Fibroblast of pulmonary artery (primary cell): ENCODE measurements around the gene MRPL10.
A peak's percentile ranks its signal among the peaks of the same experiment; 100 is the strongest.

Experiments used
- DNase-seq: peaks from one replicate; pipeline ENCODE4 v3.0.0-alpha.2; 2010; ENCODE audit warnings: low read depth
- H3K4me3 ChIP-seq: replicated peaks from 2 replicates; pipeline ENCODE4 v1.5.1; 2011; ENCODE audit warnings: low read depth, mild to moderate bottlenecking, control low read depth, low read length, moderate library complexity
- TF ChIP-seq, protein P1 (sequence below): IDR thresholded peaks from 2 replicates; pipeline ENCODE4 v1.5.1; 2011; ENCODE audit warnings: mild to moderate bottlenecking, control low read depth, low read length, inconsistent platforms; ENCODE audit errors: missing control alignments

MRPL10 gene

GRCh38 chr17:47844814-47845715 lies 13.7 kb upstream of the MRPL10 start:
- peak; percentile 41 for DNase-seq
- no peak overlapping the region for H3K4me3 ChIP-seq

GRCh38 chr17:47844227-47844626 lies 12.9 kb upstream of the MRPL10 start:
- TF ChIP-seq, protein P1, sequence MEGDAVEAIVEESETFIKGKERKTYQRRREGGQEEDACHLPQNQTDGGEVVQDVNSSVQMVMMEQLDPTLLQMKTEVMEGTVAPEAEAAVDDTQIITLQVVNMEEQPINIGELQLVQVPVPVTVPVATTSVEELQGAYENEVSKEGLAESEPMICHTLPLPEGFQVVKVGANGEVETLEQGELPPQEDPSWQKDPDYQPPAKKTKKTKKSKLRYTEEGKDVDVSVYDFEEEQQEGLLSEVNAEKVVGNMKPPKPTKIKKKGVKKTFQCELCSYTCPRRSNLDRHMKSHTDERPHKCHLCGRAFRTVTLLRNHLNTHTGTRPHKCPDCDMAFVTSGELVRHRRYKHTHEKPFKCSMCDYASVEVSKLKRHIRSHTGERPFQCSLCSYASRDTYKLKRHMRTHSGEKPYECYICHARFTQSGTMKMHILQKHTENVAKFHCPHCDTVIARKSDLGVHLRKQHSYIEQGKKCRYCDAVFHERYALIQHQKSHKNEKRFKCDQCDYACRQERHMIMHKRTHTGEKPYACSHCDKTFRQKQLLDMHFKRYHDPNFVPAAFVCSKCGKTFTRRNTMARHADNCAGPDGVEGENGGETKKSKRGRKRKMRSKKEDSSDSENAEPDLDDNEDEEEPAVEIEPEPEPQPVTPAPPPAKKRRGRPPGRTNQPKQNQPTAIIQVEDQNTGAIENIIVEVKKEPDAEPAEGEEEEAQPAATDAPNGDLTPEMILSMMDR = no peak
- DNase-seq = peak; percentile 31

More at GRCh38 chr17:47844814-47845715, 13.7 kb upstream of the MRPL10 start:
- TF ChIP-seq, protein P1 = peak; percentile 42

GRCh38 chr17:47843391-47843730 lies 12.0 kb upstream of the MRPL10 start:
- TF ChIP-seq, protein P1 = no peak
- no peak for DNase-seq
- no peak overlapping the region for H3K4me3 ChIP-seq

More at GRCh38 chr17:47844227-47844626, 12.9 kb upstream of the MRPL10 start:
- no peak overlapping the region for H3K4me3 ChIP-seq

DNA sequence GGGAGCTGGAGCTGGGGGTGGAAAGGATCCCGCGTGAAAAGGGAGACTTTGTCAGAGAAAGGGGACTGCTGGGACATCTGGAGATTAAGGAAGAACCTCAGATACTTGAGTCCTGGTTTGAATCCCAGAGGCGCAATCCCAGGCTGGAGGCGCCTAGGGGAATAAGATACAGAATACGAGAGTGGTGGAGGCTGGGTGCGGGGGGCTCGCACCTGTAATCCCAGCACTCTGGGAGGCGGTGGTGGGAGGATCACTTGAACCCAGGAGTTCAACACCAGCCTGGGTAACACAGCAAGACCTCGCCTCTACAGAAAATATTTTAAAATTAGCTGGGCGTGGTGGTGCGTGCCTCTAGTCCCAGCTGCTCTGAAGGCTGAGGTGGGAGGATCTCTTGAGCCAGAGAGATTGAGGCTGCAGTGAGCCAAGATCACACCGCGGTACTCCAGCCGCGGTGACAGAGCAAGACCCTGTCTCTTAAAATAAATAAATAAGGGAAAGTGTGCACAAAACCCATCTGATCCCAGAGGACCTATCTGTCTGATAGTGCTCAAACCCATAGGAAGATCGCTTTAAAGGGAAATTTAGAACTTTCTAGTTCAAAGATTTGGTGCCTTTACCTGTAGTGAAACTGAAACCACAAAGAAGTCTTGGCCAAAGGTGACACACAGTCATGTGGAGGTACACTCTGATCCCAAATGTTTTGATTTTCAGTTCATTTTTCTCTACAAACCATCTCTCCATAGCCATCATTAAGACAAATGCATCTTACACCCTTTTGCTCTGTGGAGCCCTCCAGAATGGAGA lies 10.3 kb upstream of the MRPL10 start:
- TF ChIP-seq, protein P1 = no peak
- peak overlapping the region; percentile 92 for H3K4me3 ChIP-seq
- DNase-seq = no peak

DNA sequence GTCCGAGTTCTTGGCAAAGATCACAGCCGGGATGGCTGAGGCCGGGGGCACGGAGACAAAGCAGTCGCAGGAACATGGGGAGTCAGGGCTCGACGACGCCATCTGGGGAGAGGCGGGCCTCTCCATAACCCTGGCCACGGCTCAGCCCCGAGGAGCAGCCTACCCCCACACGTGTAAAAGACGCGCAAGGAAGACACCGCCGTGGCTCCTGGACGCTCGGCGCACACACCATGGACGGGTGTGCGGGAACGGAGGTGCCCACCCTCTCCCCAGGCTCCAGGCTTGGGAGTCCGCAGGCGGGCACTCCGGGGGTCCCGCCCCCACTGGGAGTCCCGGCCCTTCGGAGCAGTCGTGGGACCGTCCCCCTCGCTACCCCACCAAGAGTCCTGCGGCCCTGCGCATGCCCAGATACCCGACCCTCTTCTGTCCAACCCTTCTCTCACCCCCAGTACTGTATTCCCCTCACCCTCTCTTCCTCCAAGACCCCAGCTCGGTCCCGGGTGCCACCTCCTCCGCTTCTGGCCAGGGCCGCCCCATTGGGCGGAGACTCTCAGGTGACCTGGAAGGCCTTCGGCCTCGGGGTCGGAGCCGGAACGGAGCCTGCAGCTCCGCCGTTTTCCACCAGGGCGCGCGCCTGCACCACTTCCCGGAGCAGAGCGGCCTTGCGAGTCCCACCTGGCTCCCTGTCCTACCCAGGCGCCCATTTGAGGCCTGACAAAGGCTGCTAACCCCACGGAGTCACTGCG lies 9.6 kb upstream of the MRPL10 start, which contains the start of gene SCRN2:
Gene SCRN2, minus strand, starts transcription at position 532 of the 746 bp plus-strand sequence. Its CDS starts 430 bp downstream, at position 102.
- TF ChIP-seq, protein P1 = peak; percentile 86
- peak; percentile 85 for DNase-seq
- H3K4me3 ChIP-seq = peak within 1 kb of the TSS; percentile 92

- peak overlapping the region; percentile 92 for H3K4me3 ChIP-seq
- TF ChIP-seq, protein P1 = no peak
- DNase-seq = no peak
Measured at GRCh38 chr17:47840001-47840741, 8.8 kb upstream of the MRPL10 start.
